NCI-H345 (cell line): Measurements from ENCODE around the gene GJB3.

Source experiments
- DNase-seq: peaks from one replicate; lab custom pipeline; 2025; lab: John Stamatoyannopoulos, UW

Gene GJB3

GRCh38 chr1:34825455-34826091 is 44.6 kb downstream of the GJB3 start:
- DNase-seq = no peak

GRCh38 chr1:34827341-34827941 is 46.4 kb downstream of the GJB3 start:
- DNase-seq = no peak

- DNase-seq = no peak
Observed at GRCh38 chr1:34828611-34829010, 47.6 kb downstream of the GJB3 start.

- DNase-seq = no peak
Observed at GRCh38 chr1:34829250-34829649, 48.2 kb downstream of the GJB3 start.

DNA sequence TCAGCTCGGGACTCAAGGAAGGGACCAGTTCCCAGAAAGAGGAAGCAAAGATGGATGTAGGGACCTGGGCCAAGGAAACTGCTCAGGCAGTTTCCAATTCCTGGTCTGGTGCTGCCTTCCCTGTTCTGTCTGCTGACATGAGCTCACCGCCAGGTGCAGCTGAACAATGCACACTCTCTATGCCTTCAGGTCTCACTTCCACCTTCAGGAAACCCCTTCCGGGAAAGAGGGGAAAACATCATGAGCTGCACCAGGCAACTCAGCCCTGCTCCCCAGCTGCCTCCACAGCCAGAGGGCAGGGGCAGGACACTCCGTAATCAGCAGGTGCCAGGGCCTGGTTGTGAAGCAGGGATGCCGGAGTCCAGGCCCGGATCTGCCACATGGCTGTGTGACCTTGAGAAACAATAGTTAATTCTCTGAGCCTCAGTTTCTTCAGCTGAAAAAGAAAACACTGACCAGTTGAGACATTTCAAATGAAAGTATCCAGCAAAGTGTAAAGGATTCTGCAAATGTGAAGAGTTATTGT is 50.8 kb downstream of the GJB3 start:
- DNase-seq = no peak

DNA sequence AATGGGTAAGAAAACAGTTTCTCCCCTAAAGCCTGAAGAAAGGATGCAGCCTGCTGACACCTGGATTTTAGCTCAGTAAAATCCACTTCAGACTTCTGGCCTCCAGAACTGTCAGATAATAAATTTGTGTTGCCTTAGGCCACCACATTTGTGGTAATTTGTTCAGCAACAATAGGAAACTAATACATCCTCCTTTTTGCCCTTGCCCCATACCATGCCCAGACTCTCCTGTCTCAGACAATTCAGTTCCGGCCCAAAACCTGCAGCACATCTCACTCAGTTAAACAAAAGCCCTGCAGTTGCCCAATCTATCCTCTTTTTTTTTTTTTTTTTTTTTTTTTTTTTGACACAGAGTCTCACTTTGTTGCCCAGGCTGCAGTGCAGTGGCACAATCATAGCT is 52.7 kb downstream of the GJB3 start:
- DNase-seq = no peak
